GM12872 (cell line): ENCODE data around the gene GAS7.

Experiments used
- CTCF ChIP-seq: IDR thresholded peaks from 3 replicates; pipeline ENCODE4 v1.5.1; 2011; ENCODE audit warnings: low read depth, mild to moderate bottlenecking, low read length, moderate library complexity; ENCODE audit not compliant: insufficient read depth

GAS7 gene

GRCh38 chr17:9905902-9906301 is 292.5 kb downstream of the GAS7 start:
- peak; percentile 76 for TF ChIP-seq CTCF

GRCh38 chr17:9905078-9905415 is 293.4 kb downstream of the GAS7 start, which contains the start of gene RCVRN:
Gene RCVRN, minus strand, starts transcription at chr17:9905271. Its CDS starts 91 bp downstream, at chr17:9905180.
- TF ChIP-seq CTCF: no peak

DNA sequence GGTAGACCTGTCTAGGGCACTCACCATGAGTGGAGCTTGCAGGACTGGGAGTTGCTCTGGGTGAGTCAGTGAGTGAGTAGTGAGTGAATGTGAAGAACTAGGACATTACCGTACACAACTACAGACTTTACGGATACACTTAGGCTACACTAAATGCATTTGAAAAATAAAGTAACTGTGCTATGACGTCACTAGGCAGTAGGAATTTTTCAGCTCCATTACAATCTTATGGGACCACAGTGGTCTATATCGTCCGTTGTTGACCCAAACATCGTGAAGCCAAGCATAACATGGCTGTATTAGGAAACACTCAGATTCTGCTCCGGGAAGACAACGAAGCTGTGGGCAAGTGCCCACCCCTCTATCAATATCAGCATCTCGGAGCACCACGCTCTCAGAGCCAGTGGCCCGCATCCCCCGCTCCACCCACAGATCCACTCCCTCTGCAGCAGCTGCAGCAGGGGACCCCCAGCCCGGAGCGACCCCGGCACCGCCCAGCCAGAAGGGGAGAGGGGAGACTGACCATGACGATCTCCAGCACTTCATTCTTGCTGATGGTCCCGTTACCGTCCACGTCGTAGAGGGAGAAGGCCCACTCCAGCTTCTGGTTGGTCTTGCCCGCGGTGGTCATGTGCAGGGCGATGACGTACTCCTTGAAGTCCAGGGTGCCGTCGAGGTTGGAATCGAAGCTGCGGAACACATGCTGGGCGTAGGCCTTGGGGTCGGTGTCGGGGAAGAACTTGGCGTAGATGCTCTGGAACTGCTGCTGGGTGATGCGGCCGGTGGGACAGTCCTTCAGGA is 293.9 kb downstream of the GAS7 start:
- TF ChIP-seq CTCF: no peak

DNA sequence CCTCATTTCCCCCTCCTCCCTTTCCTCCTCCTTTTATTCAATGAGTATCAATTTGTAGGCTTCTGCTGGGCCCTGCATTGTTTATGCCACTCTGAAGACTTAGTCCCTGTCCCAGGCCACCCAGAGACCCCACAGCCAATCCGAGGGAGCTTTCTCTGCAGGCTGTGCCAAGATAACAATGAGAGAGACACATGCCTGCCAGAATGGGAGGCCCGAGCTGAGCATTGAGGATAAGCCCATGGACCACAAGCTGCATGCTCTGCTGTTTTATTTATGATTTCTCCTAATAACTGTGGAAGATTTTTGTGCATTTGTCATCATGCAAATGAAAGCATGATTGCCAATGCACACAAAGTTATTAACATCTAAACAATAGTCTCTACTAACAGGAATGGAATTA is 296.3 kb downstream of the GAS7 start:
- TF ChIP-seq CTCF: no peak

DNA sequence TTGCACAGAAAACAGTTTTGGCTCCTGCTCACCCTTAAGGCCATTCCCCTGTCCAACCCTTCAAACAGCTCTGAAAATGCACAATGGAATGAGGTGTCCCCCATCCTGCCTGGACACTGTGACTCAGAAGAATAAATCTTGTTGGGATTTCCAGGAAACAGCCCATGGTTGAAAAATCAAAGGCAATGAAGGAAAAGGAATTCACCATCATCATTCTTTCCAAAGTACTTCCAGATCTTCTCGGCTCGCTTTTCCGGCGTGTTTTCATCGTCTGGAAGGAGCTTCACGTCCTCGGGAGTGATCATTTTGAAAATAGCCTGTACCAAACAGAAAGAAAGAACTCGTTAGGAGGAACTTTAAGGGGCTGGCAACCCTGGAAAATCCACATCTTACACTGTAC is 297.6 kb downstream of the GAS7 start:
- TF ChIP-seq CTCF: no peak

GRCh38 chr17:9900044-9900594 is 298.3 kb downstream of the GAS7 start:
- TF ChIP-seq CTCF: no peak

DNA sequence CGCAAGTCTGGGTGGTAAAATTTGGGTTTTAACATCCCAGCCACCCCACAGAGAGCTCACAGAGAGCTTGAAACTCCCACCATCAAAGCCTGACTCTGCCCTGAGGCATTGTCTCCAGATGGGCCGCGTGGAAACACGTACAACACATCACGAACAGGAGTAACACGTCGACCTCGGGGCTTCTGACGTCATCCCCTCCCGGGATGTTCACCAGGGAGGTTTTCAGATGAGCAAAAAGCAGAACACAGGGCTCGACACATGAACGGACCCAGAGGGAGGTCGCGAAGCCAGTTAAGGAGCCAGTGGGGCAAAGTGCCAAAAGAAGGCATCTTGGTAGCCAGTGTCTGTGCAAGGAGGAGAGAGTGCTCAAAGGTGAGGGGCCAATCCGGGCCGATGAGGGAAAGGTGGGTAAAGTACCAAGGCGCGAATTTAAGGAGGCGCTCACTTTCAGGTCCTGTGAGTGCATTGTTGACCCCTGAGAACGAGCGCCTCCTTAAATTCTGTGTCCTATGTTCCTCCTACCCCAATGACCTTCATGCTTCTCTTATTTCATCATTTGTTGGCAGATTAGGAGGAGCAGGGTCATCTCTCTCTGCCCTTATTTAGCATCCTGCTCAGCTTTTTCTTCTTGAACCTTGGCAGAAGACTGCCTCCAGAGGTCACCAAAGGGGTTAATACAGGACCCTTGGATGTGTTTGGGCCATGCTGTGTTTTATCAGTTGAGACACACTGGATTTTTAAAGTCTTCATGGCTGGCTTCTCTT is 298.9 kb downstream of the GAS7 start:
- TF ChIP-seq CTCF: no peak
